ENCODE results near the gene IL1RN.

The IL1RN gene

GRCh38 chr2:113156278-113157117 is 29.1 kb downstream of the IL1RN start:
- DNase-seq (ENCODE audit: low read depth in 3 of 3) = no peak

DNA sequence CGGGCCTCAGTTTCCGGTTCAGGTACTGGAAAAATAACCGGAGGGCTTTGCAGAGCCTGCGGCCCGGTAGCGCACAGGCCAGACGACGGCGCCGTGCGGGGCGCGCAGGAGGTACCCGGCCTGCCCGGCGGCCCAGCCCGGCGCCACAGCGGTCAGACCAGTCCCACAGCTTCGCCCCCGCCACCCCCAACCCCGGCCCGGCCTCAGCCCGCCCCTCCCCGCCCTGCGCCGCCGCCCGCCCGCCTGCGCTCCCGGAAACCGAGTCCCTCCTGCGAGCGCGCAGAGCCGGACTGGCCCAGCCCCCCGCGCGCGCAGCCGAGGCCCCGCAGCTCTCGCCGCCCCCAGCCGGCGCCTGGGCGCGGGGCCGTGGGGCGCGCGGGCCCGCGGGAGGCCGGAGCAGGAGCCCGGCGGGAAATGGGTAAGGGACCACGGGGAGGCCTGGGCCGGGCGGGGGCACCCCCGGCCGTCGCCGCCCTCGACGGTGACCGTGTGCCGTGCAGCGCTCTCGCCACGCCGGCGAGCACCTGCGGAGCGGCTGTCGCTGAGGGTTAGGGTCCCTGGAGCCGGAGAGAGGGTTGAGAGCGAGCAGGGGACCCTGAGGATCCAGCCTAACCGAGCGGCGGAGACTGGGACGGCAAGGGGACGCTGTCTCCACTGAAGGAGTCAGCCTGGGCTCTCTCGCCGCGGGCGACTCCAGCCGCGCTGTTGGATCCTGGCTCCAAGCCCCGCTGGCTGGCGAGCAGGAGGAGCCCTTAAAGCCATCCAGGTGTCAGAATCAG is 29.9 kb downstream of the IL1RN start:
- DNase-seq (ENCODE audit: low read depth in 3 of 3) = peak in 1 of 3 experiments; percentile 54

- no peak for DNase-seq (ENCODE audit: low read depth in 3 of 3)
These were observed 30.7 kb downstream of the IL1RN start for GRCh38 chr2:113157897-113158753.

- no peak for DNase-seq (ENCODE audit: low read depth in 3 of 3)
These were observed 31.6 kb downstream of the IL1RN start for GRCh38 chr2:113158884-113159553.

DNA sequence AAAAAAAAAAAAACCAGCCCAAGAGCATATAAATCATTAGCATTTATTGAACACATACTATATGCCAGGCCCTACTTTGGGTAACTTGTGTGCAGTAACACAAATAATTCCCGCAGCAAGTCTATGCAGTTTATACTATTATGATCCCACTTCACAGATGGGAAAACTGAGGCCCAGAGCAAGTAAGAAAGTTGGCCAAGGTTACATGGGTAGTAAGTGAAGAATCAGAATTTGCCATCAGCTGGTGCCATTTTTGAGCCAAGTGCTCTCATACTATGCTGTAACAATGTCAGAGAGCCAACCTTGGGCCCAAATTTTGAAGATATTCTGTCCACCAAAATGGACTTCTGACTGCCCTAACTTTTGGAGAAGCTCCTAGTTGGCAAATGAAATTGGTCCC is 32.9 kb downstream of the IL1RN start:
- no peak for DNase-seq (ENCODE audit: low read depth in 3 of 3)

DNA sequence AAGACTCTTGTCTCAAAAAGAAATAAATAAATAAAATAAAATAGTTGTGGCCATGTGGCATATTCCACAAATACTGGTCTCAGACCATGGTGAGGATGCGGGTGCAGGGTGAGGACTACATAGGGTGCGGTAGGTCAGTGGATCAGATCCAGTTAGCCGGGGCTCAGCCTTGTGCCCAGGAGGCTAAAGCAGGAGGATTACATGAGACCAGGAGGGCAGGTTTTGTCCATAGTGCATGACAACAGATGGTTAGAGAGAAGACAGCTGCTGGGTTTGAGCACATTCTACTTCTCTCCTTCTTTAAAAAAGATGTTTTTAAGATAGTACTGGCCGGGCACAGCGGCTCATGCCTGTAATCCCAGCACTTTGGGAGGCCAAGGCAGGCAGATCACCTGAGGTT is 33.6 kb downstream of the IL1RN start:
- DNase-seq (ENCODE audit: low read depth in 3 of 3) = no peak

GRCh38 chr2:113162173-113162572 is 34.8 kb downstream of the IL1RN start:
- no peak for DNase-seq (ENCODE audit: low read depth in 3 of 3)

DNA sequence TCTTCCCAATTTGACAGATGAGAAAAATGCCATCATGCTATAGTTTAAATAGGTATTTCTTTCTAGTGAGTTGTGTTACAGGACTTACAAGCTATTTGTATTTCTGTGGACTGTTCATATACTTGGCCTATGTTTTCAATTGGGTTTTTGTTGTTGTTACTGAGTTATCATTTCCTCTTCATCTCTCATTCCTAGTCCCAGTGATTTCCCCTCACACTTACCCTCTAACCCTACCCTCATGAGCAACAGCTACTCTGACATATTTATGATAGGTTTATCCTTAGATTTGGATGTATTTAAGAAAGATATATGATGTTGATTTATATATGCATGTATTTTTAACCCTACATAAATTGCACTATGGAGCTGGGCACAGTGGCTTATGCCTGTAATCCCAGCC is 35.5 kb downstream of the IL1RN start:
- no peak for DNase-seq (ENCODE audit: low read depth in 3 of 3)

DNA sequence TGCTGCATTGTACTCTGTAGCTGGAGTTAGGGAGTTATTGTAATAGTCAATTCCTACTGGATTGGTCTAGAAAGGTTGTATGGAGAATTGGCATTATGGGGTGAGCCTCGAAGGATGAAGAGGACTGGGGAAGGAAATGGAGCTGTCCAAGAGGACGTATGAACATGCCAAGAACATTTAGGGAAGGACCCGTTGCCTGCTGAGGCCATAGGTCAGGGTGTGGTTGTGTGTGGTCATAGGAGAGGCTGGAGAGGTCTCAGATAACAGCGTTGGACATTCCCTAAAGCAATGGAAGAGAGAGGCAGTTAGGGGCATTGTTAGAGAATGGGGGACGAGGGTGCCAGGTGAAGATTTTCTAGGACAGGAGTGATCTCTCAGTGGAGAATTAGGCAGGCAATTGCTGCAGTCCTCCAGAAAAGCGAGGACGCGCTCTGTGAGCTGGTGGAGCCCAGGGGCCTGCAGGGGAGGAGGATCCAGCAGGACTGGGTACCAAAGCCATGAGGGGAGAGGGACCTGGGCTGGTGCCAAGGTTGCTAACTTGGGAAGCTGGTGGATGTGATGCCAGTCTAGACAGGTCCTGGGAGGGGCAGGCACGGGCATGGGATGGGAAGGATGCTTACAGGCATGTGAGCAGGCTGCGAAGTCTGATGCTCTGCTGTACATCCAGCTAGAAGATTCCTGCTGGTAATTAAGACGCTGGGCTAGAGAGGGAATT is 37.0 kb downstream of the IL1RN start:
- DNase-seq (ENCODE audit: low read depth in 3 of 3) = no peak

GRCh38 chr2:113164930-113165585 is 37.7 kb downstream of the IL1RN start:
- no peak for DNase-seq (ENCODE audit: low read depth in 3 of 3)

DNA sequence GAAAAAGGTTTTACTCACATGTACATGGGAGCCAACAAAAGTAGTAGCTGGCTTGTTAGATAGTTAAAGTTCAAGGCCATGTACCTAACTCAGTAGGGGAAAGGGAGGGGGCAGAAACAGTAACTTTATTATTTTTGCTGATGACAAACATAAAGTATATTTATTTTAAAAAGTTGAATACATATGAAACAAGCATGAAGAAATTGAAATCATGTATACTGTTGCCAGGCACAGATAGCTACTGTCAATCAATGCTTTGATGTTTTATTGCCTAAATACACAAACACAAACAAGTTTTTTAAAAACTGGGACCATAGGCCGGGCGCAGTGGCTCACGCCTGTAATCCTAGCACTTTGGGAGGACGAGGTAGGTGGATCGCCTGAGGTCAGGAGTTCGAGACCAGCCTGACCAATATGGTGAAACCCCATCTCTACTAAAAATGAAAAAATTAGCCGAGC is 38.8 kb downstream of the IL1RN start:
- DNase-seq (ENCODE audit: low read depth in 3 of 3) = no peak

DNA sequence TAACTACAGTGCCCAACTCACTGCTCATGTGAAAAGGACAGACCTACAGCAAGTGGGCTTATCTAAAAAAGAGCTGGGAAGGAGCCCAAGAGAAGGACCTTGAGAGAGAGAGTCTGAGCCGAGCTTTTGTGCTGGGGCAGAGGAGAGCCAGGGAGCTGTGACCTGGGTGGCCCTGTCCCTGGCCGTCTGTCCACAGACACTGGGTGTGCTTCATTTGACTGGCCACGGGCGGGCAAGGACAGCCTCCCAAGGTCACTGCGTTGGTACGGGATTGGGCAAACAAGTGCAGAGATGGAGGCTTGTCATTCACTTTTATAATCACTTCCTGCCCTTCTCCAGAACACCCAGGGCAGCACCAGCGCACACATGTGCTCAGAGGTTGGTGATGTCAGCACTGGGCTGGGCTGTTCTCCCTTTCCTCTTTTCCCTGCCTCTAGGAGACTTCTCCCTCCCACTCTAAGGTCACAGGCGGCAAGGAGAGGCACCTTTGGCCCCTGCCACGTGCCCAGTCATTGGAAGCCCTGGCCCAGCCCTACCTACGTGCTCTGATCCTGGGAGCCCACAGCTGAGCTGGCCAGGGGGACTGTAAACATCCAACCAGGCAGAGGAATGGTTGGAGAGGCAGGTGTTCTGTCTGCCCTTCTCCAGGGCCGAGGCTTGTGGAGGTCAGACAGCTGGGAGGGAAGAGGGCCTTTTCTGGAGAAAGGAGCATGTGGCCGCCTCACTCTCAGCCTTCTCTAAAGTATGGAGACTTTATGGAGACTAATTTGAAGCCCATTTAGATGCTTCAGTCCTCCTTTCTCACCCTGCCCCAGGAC is 39.9 kb downstream of the IL1RN start:
- peak in 1 of 3 experiments; percentile 53 for DNase-seq (ENCODE audit: low read depth in 3 of 3)

DNA sequence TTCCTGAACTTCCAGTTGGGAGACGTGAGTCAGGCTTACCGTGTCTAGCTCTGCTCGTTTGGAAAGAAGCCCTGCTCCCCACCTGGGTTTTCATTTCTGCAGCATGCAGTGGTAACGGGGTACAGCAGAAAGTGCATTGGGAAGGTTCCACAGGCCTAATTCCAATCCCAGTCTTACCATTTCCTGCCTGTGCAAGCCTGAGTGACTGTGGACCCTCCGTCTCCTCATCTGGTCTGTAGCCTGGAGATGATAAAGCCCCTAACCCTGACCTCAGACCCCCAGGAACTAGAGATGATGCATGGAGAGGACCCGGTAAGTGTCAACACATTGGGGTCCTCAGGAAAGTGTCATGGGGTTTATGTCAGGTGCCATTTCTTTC is 40.6 kb downstream of the IL1RN start:
- no peak for DNase-seq (ENCODE audit: low read depth in 3 of 3)

- DNase-seq (ENCODE audit: low read depth in 3 of 3) = no peak
These were observed 41.7 kb downstream of the IL1RN start for GRCh38 chr2:113169002-113169530.

DNA sequence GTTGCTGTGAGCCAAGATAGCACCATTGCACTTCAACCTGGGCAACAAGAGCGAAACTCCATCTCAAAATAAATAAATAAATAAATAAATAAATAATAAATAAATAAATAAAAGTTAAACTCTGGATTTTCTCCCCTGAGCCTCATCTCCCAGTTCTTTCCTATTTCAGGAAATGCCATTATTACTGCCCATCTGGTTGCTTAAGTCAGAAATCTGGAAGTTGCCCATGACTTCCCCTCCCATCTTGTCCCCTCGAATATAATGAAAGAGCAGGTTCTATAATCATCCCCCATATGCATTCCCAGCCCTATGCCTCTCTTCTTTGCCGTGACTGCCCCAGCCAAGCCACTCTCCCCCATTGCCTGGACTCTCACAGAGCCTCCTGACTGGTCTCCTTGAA is 42.2 kb downstream of the IL1RN start:
- DNase-seq (ENCODE audit: low read depth in 3 of 3) = no peak

- DNase-seq (ENCODE audit: low read depth in 3 of 3) = no peak
These were observed 44.1 kb downstream of the IL1RN start for GRCh38 chr2:113171334-113172075.

DNA sequence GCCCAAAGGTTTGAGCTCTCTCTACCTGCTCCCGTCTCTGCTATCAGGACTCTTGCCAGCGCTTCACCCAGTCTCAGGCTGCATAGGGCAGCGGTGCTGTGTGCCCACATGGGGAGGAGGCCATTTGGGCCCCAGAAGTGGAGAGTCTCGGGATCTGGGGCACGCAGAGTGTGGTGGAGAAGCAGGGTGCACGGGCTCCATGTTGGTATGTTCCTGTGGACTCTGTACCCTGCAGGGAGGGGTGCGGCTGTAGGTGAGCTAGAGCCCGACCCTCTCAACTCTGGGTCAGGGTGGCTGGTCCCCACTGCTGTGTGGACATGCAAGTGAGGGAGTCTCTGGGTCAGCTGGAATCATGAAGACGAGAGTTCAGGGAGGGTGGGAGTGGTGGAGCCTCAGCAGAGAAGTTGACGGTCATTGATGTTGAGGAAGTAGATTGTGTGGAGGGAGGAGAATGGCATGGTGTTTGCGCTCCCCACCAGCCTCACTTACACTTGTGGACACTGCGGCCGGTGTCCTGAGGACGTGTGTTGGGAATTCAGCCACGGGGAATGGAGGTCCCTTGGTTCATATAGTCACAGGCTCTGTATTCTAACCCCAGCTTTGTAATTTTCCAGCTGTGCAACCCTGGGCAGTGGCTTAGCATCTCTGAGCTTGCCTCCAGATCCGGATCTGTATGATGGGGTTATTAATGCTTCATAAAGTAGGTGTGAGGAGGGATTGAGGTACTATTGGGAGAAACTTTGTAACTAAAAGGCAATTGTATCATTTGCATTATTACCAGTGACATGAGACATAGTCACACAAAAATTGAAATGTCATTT is 45.5 kb downstream of the IL1RN start:
- DNase-seq (ENCODE audit: low read depth in 3 of 3) = no peak

All from stimulated activated CD4-positive, alpha-beta T cell treated with anti-CD3 and anti-CD28 coated beads, TNF-alpha, amount 100 ng/mL, for 24 hours (primary cell).